ENCODE results near the gene ZNF697. TPM values are rescaled to one million over a fixed set of nuclear protein-coding genes. Genes with fewer than 3 reads are reported as not detected.
"Not testable (repeated sequence)": the region's sequence is repeated elsewhere in the genome, so short reads cannot be mapped to it uniquely, and the experiment has no call there.

ZNF697 gene
- total and polyA plus RNA-seq, 9 of the 15 experiments (the other 6 are each of a cell fraction or from before 2014, with no cell fraction given), result 2.1 to 13.6 (median 8.3) TPM

DNA sequence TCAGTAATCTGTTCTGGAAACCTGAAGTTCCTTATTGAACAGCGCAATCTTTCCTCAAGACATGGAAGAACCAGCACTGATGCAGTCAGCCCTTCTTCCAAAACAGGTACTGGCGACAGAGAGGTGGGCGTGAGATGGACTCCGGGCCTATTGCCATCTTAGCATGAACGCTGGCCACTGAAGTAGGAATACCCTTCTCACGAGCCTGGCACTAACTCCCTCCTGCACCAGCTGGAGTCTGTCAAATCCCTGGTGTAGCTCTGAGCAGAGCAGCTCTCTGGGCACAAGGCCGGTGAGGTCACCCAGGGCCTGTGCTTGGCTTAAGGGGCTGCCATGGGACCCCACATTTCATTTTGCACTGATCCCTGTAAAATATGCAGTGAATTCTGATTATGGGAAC, 33.0 kb downstream of the ZNF697 start:
- H3K79me2 ChIP-seq (ENCODE audit: control insufficient read depth, insufficient read depth, low read length); H3K36me3 ChIP-seq (ENCODE audit: control insufficient read depth, insufficient read depth, low read length); H3K4me1 ChIP-seq (replicated peaks in 1 of 2; ENCODE audit: control insufficient read depth in 2 of 2, insufficient read depth in 2 of 2, low read length in 2 of 2); H2AFZ ChIP-seq (ENCODE audit: low read depth, low read length); POLR2A ChIA-PET; ATAC-seq; BruUV-seq (replicated peaks); H3K9me3 ChIP-seq (replicated peaks; ENCODE audit: control insufficient read depth, insufficient read depth, low read depth, low read length); H3K9me1 ChIP-seq (ENCODE audit: control insufficient read depth, insufficient read depth, low read length); FAIRE-seq; in situ Hi-C loops (cut with MboI); DNase-seq (ENCODE audit: extremely low read depth in 1 of 4, low spot score in 3 of 4); H3K4me3 ChIP-seq; H3K27ac ChIP-seq (ENCODE audit: extremely low read depth, low read depth, low read length); H3K9ac ChIP-seq (ENCODE audit: insufficient read depth in 1 of 2, low read depth in 2 of 2, low read length in 2 of 2); H3K4me2 ChIP-seq (ENCODE audit: insufficient read depth, low read length); H3K27me3 ChIP-seq (ENCODE audit: control insufficient read depth in 2 of 2, insufficient read depth in 2 of 2, low read length in 2 of 2): not testable (repeated sequence)
- 5% methylated on average over 5 of the region's 7 CpGs for WGBS (ENCODE audit: insufficient coverage, low coverage, missing lambda C conversion rate)
- CTCF ChIA-PET (ENCODE audit: low intra/inter-chr PET ratio), result interaction anchor here (5.3 kb wide), 1 partner anchor 48 kb away, joined by 87 read pairs; no protein-coding TSS in a partner anchor
- H4K20me1 ChIP-seq (replicated peaks; ENCODE audit: control insufficient read depth, insufficient read depth, low read length), result 0 out of 2 replicates have a peak, but pooled peaks cover 10% of the 10 kb centered on the region
- intact Hi-C loops (cut with micrococcal nuclease), result loop anchor here (10.0 kb wide), 1 partner anchor 130 kb away; no protein-coding TSS in a partner anchor

DNA sequence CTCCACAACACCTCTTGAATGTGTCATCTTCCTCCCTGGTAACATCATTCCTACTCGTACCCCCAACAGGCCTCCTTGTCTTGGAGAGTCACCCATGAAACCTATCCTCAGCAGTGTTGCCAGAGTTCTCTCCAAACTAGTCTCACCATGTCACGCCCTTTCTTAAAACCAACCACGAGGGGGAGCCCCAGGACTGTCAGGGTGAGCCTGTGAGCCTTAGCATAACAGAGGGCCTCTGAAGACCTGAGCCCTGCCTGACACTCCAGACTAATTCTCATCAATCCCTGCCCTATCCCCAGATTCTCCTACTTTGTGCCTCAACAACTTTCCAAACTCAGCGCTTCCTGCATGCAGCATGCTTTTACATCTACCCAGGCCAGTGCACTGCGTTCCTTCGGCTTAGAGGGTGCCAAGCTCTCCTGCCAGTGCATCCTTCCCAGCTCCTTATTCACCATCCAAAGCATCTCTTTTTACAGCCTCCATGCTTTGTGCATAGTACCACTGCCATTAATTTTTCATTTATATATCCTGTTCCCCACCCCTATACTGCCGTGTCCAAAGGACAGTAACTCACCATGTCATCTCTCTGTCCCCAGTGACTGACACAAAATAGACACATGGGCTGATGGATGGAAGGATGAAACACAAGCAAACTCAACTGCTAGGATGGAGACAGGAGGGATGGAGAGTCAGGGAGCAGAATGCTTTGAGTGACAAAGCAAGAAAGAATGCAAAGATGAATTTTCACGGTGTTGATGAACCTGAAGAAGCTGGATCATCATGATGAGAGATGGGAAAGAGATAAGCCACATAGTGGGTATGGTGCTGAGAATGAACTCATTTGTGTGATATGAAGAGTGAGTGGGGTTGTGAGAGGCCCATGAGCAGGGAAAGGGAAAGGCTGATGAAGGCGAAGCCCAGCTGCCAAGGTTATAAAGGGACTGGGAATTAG, 34.0 kb downstream of the ZNF697 start:
- FAIRE-seq, result peak; percentile 94
- WGBS (ENCODE audit: insufficient coverage, low coverage, missing lambda C conversion rate), result 10% methylated on average over 9 of the region's 9 CpGs
- no peaks in the 10 kb centered on the region for H3K9me1 ChIP-seq (ENCODE audit: control insufficient read depth, insufficient read depth, low read length)
- TF ChIP-seq NFRKB (IDR thresholded peaks at IDR 0.05; ENCODE audit: low read depth) (no peak), TBL1XR1 (IDR thresholded peaks at IDR 0.05; ENCODE audit: low read length in 2 of 2) (0 out of 4 replicates have a peak, but pooled peaks of 1 of the 2 experiments have one; percentile 31), STAG1 (CRISPR knock-in tag; IDR thresholded peaks at IDR 0.05; ENCODE audit: borderline replicate concordance) (peak; percentile 78; the same call in 1 of the 2 replicates), ZBTB12 (CRISPR knock-in tag; IDR thresholded peaks at IDR 0.05) (no peak), ZC3H11A (IDR thresholded peaks at IDR 0.05; ENCODE audit: low read depth, low read length) (peak; percentile 26; the same call in 1 of the 2 replicates), KLF16 (IDR thresholded peaks at IDR 0.05) (0 out of 2 replicates have a peak, but pooled peaks have one; percentile 14), ZNF830 (CRISPR knock-in tag; IDR thresholded peaks at IDR 0.05) (no peak)
- TF ChIP-seq, protein P1, sequence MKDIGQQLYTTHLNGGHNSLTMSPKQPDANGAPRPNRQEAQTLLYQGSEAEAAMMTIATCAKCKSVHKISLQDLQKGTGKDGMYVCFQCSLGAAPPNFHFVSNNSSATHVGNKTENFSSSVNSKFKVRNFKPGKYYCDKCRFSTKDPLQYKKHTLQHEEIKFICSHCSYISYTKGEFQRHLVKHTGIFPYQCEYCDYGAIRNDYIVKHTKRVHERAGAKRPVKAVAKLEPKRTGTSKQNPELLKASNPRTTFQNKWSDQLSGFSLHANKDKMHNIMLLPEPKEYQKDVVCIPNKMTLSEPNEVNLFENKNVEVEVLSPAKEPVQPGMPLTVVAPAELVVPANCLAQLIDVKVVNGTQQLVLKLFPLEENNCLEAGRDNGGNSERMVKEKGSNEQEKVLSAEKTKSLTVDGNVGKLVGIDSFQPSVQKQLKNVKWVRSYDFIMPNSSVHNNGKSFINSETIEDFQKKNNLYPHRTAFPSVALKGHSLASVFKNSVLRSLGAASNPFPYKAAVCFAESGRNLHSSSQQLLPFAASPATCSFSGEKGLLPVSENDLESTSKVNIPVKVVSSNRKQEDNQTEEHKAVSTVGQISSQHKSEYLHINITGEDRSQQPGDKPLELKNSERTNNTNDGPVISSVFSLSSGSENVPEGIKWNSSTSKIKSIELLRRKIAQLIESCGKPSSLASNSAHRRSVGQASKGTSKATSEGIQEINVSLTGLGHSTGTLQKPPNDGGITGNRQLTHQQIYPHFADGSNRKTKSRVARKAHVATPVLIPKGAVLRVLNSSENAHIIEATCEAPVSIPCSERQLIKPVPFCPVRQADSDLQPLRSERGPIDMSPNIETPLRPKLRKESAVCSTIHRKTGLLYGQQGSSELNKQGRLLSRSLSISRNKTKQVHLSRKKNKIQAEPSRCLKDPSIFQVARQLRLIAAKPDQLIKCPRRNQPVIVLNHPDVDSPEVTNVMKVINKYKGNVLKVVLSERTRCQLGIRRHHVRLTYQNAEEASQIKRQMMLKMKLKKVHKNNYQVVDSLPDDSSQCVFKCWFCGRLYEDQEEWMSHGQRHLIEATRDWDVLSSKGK (CRISPR knock-in tag; IDR thresholded peaks at IDR 0.05), result no peak

More for the DNA sequence above, 34.0 kb downstream of the ZNF697 start:
- Histone ChIP-seq H3K36me3 (ENCODE audit: control insufficient read depth, insufficient read depth, low read length) (no peaks in the 10 kb centered on the region), H3K27me3 (ENCODE audit: control insufficient read depth in 2 of 2, insufficient read depth in 2 of 2, low read length in 2 of 2) (peaks cover 2 to 5% of the 10 kb centered on the region in 2 experiments; a peak in 1 of 5 replicates), H3K4me1 (replicated peaks in 1 of 2; ENCODE audit: control insufficient read depth in 2 of 2, insufficient read depth in 2 of 2, low read length in 2 of 2) (no peaks in the 10 kb centered on the region; a peak in 1 of 5 replicates), H3K27ac (ENCODE audit: extremely low read depth, low read depth, low read length) (no peak overlapping the region), H3K79me2 (ENCODE audit: control insufficient read depth, insufficient read depth, low read length) (no peaks in the 10 kb centered on the region), H3K4me3 (no peak overlapping the region), H3K4me2 (ENCODE audit: insufficient read depth, low read length) (no peak overlapping the region), H2AFZ (ENCODE audit: low read depth, low read length) (no peak overlapping the region), H3K9me3 (replicated peaks; ENCODE audit: control insufficient read depth, insufficient read depth, low read depth, low read length) (no peaks in the 10 kb centered on the region), H4K20me1 (replicated peaks; ENCODE audit: control insufficient read depth, insufficient read depth, low read length) (0 out of 2 replicates have a peak, but pooled peaks cover 10% of the 10 kb centered on the region), H3K9ac (ENCODE audit: insufficient read depth in 1 of 2, low read depth in 2 of 2, low read length in 2 of 2) (no peak overlapping the region)
- in situ Hi-C loops (cut with MboI), result loop anchor here (5.0 kb wide), 1 partner anchor 53 kb away; no protein-coding TSS in a partner anchor
- DNase-seq (ENCODE audit: extremely low read depth in 1 of 4, low spot score in 3 of 4) (peak; percentile 72 to 91 (median 74)), ATAC-seq (peak; percentile 96)
- BruUV-seq (replicated peaks), result no TSS peak
- POLR2A ChIA-PET, result interaction anchor here (0.8 kb wide), 1 partner anchor 12 kb away, joined by 3 read pairs; no protein-coding TSS in a partner anchor
- CTCF ChIA-PET (ENCODE audit: low intra/inter-chr PET ratio), result interaction anchor here (0.5 to 5.3 kb wide), 5 partner anchors 36 to 66 kb away, joined by 3 to 87 read pairs (median 3); no protein-coding TSS in a partner anchor
- intact Hi-C loops (cut with micrococcal nuclease), result loop anchor here (1.0 to 10.0 kb wide), 5 partner anchors 49 to 188 kb away; no protein-coding TSS in a partner anchor
